Adrenal gland (tissue), 5 donors: ENCODE measurements around the gene SMC1B.
"Not testable (repeated sequence)": the region's sequence is repeated elsewhere in the genome, so short reads cannot be mapped to it uniquely, and the experiment has no call there.

ENCODE experiments used
- POLR2A ChIP-seq, 2 donors: fragments of 450-650 bp; IDR thresholded peaks; one replicate each; pipeline ENCODE4 v1.6.1; 2017; ENCODE audit warnings: antibody characterized with exemption in 2 of 2, mild to moderate bottlenecking in 2 of 2, moderate library complexity in 1 of 2
- TF ChIP-seq, protein P1 (sequence below), 6 experiments: fragments of 450-650 bp in 4 of 6; fragments of 200-600 bp in 2 of 6; sonication (generic) in 1 of 6; IDR thresholded peaks; 1 replicate in 5 of 6; 2 replicates in 1 of 6; pipeline versions ENCODE4 v1.5.1 to v1.8.0; 2016 to 2021; ENCODE audit warnings: antibody characterized with exemption in 6 of 6, mild to moderate bottlenecking in 2 of 6, moderate library complexity in 1 of 6
- donor health status: DM: no; HTN: no; CAD: no.

DNA sequence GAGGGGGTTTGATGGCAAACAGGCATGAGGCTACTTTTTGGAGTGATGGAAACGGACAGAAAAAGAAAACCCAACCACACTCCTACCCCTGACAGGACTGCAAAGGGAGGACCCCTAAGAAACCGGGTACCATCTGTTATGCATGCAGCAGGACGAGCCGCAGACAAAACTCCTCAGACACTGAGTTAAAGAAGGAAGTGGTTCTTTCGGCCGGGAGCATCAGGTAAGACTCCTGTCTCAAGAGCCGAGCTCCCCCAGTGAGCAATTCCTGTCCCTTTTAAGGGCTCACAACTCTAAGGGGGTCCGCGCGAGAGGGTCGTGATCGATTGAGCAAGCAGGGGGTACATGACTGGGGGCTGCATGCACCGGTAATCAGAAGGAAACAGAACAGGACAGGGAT lies 27.3 kb upstream of the SMC1B start:
- TF ChIP-seq, protein P1, sequence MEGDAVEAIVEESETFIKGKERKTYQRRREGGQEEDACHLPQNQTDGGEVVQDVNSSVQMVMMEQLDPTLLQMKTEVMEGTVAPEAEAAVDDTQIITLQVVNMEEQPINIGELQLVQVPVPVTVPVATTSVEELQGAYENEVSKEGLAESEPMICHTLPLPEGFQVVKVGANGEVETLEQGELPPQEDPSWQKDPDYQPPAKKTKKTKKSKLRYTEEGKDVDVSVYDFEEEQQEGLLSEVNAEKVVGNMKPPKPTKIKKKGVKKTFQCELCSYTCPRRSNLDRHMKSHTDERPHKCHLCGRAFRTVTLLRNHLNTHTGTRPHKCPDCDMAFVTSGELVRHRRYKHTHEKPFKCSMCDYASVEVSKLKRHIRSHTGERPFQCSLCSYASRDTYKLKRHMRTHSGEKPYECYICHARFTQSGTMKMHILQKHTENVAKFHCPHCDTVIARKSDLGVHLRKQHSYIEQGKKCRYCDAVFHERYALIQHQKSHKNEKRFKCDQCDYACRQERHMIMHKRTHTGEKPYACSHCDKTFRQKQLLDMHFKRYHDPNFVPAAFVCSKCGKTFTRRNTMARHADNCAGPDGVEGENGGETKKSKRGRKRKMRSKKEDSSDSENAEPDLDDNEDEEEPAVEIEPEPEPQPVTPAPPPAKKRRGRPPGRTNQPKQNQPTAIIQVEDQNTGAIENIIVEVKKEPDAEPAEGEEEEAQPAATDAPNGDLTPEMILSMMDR (IDR thresholded peaks at IDR 0.05), result not testable (repeated sequence)
- not testable (repeated sequence) for TF ChIP-seq POLR2A (IDR thresholded peaks at IDR 0.05)
